Activated CD8-positive, alpha-beta memory T cell treated with anti-CD3 and anti-CD28 coated beads, Interleukin-2, amount 10 ng/mL, durations not matched to agents 7 days and 5 days (primary cell): ENCODE results near the gene TAF4. TPM values are rescaled to one million over a fixed set of nuclear protein-coding genes. Genes with fewer than 3 reads are reported as not detected.
"Not testable (repeated sequence)": the region's sequence is repeated elsewhere in the genome, so short reads cannot be mapped to it uniquely, and the experiment has no call there.

Experiments used
- ATAC-seq: fragments of 150-1000 bp; cut with Tn5 transposase; one replicate; pipeline ENCODE4 v1.10.0; 2021; ENCODE audit warnings: moderate library complexity
- CTCF ChIA-PET: fragments of 350-600 bp; sonication (Branson Sonifier 250); formaldehyde crosslinking; loops from one replicate; lab custom pipeline; 2021; ENCODE audit warnings: antibody characterized with exemption; lab: Charles Lee
- DNase-seq: peaks from one replicate; pipeline ENCODE4 v3.0.0-alpha.2; 2020
- H3K27ac Mint-ChIP-seq: one replicate; pipeline ENCODE4 v1.8.0; 2021; ENCODE audit warnings: mild to moderate bottlenecking, mixed read lengths
- H3K27me3 Mint-ChIP-seq: one replicate; pipeline ENCODE4 v1.8.0; 2021; ENCODE audit warnings: mixed read lengths
- H3K36me3 Mint-ChIP-seq: one replicate; pipeline ENCODE4 v1.8.0; 2021; ENCODE audit warnings: mild to moderate bottlenecking, mixed read lengths
- H3K4me1 Mint-ChIP-seq: one replicate; pipeline ENCODE4 v1.8.0; 2021; ENCODE audit warnings: mixed read lengths
- H3K4me3 Mint-ChIP-seq: one replicate; pipeline ENCODE4 v1.8.0; 2021; ENCODE audit warnings: mild to moderate bottlenecking, moderate library complexity, mixed read lengths
- H3K9me3 Mint-ChIP-seq: one replicate; pipeline ENCODE4 v1.8.0; 2022; ENCODE audit warnings: low read depth, mixed read lengths
- total RNA-seq, 2 experiments: library from RNA; stranded (reverse); gene quantifications; one replicate each; pipeline ENCODE4 v1.2.3, GENCODE V29; 2021

The TAF4 gene
- total RNA-seq, 2 experiments from 2014 or later = 21.1 to 24.2 TPM

DNA sequence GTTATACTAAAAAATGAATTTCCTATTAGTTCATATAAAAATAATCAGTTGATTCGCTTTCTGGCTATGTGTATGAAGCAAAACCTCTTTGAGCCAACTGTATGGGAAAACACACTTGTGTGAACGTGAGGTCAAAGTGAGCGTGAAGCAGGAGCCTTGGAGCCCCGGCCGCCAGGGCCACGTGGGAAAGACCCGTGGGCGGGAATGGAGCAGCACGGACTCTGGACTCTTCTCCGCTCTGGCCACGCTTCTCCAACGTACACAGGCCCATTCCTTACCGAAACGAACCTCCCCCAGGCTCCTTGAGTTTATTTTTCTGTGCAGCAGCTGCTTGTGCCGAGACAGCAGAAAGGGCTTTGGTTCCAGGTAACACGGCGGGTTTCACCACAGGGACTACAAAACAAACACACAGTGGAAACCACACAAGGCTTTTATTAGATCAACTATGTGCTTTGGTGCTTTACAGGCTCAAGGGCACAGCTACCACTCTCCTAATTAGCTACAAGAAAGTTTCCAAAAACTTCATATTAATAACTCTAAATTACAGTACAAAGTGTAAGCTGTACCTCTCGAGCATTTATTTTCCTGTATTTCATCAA is 62.7 kb downstream of the TAF4 start:
- H3K9me3 Mint-ChIP-seq = no peaks in the 10 kb centered on the region
- no peaks in the 10 kb centered on the region for H3K4me1 Mint-ChIP-seq
- DNase-seq (no peak), ATAC-seq (no peak)
- no peak overlapping the region for H3K4me3 Mint-ChIP-seq
- CTCF ChIA-PET = no interaction called here
- H3K36me3 Mint-ChIP-seq = peaks cover 7% of the 10 kb centered on the region
- no peak overlapping the region for H3K27ac Mint-ChIP-seq
- H3K27me3 Mint-ChIP-seq = no peaks in the 10 kb centered on the region

DNA sequence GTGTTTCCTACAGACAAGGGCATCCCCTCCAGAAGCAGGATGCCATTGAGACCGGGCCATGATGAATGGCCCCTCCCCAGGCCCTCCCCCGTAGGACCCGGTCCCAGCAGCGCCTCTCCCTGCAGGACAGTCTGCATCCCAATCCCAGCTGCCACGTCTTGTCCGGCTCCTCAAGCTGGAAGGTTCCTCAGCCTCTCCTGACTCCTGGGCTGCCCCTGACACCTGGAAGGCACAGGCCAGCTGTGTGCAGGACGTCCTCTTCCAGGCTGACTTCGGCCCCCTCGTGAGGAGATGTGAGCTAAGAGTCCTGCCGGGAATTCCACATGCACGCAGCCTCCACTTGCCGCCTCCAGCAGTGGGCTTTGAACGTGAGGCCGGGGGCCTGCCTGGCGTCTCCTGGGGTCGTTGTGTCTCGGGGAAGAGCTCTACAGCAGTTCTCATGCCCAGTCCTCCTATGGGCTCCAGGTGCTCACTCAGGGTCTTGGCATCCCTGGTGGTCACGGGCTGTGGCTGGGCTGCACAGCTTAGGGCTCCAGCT is 64.4 kb downstream of the TAF4 start:
- H3K27me3 Mint-ChIP-seq = no peaks in the 10 kb centered on the region

DNA sequence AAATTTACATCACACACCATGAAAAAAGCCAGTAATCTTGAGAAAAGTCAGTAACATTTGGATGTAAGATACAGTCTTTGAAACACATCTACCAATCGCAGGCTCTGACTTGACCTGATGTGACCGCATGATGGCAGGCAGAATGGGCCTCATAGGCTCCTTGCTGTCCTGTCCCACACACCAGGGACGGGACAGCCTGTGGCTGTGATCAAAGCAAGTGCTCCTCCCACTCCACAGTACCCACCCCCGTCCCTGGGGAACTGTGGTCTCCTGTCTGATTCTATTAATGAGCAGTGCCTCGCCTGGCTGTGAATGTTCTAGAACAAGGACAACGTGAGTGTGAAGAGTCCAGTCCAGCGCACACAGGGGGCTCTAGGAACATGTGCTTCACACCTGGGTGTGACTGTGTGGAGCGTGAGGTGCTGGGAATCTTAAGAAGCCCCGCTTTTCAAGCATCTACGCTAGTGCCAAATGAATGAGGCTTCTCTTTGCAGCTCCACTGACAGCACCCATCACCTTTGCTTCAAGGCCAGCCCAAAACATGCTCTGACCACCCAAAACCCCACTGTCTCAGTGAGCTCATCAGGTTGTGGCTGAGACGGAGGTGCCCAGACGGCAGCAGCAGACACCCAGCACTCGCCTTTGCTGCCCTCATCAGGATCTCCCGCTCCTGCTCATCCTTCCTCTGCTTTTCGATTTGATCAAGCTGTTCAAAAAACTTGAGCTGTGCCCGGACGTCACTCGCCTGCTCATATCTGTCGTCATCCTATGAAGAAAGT is 67.1 kb downstream of the TAF4 start:
- H3K9me3 Mint-ChIP-seq = no peaks in the 10 kb centered on the region
- H3K36me3 Mint-ChIP-seq = peaks cover 30% of the 10 kb centered on the region
- H3K27ac Mint-ChIP-seq = no peak overlapping the region
- H3K4me1 Mint-ChIP-seq = no peaks in the 10 kb centered on the region
- CTCF ChIA-PET = no interaction called here
- H3K4me3 Mint-ChIP-seq = no peak overlapping the region
- DNase-seq (no peak), ATAC-seq (no peak)
- H3K27me3 Mint-ChIP-seq = no peaks in the 10 kb centered on the region

More for the DNA sequence above, 64.4 kb downstream of the TAF4 start:
- no peak for ATAC-seq
- DNase-seq = no peak
- CTCF ChIA-PET = no interaction called here
- Mint-ChIP-seq H3K4me1 (no peaks in the 10 kb centered on the region), H3K36me3 (peaks cover 11% of the 10 kb centered on the region), H3K9me3 (no peaks in the 10 kb centered on the region), H3K27ac (no peak overlapping the region), H3K4me3 (no peak overlapping the region)

GRCh38 chr20:61997891-61998290 is 67.8 kb downstream of the TAF4 start:
- peaks cover 2% of the 10 kb centered on the region for H3K9me3 Mint-ChIP-seq
- CTCF ChIA-PET = no interaction called here
- ATAC-seq (no peak), DNase-seq (no peak)
- no peaks in the 10 kb centered on the region for H3K4me1 Mint-ChIP-seq
- H3K36me3 Mint-ChIP-seq = peaks cover 34% of the 10 kb centered on the region
- H3K4me3 Mint-ChIP-seq = no peak overlapping the region
- H3K27me3 Mint-ChIP-seq = no peaks in the 10 kb centered on the region
- no peak overlapping the region for H3K27ac Mint-ChIP-seq

DNA sequence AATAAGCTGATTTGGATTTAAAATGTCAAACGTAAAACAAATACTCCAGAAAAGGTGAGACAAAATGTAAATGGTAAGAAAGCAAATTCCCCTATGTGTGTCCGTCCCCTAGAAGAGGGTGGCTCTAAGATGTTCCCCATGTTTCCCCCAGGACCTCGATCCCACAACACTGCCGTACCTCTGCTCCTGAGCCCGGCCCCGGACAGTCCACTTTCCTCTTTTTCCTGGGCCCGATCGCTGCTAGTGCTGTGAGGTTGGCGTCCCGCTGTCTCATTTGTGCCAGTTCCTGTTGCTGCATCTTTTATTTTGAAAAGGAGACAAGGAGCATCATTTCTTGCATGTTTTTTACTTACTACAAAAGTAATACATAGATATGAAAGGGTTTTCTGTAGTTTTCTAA is 68.3 kb downstream of the TAF4 start:
- ATAC-seq = no peak
- no peak for DNase-seq
- Mint-ChIP-seq H3K27me3 (no peaks in the 10 kb centered on the region), H3K27ac (no peak overlapping the region), H3K4me3 (no peak overlapping the region), H3K4me1 (no peaks in the 10 kb centered on the region), H3K9me3 (peaks cover 3% of the 10 kb centered on the region), H3K36me3 (peaks cover 39% of the 10 kb centered on the region)
- CTCF ChIA-PET = no interaction called here

- ATAC-seq = no peak
- no peaks in the 10 kb centered on the region for H3K4me1 Mint-ChIP-seq
Observed at GRCh38 chr20:61994546-61994945, 71.1 kb downstream of the TAF4 start.

DNA sequence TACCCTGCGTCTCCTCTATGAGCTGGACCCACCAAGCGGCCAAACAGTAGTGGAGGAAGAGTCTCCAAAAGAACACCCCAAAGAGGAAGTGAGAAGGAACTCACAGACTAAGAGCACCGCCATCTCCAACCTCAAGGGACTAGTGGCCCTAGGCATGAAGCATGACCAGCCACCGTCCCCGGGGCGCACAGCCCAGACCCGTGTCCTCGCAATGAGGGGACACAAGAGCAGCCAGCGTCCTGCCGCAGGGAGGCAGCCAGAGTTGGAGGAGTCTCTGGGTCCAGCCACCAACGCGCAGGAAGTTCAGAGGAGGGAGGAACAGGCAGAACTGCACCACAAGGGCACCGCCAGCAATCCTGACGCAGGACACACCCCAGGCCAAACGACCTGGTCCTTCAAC is 72.6 kb downstream of the TAF4 start:
- ATAC-seq = no peak

More at GRCh38 chr20:61994546-61994945, 71.1 kb downstream of the TAF4 start:
- no peak overlapping the region for H3K4me3 Mint-ChIP-seq
- peaks cover 65% of the 10 kb centered on the region for H3K36me3 Mint-ChIP-seq
- no peak for DNase-seq
- no peaks in the 10 kb centered on the region for H3K27me3 Mint-ChIP-seq
- no peak overlapping the region for H3K27ac Mint-ChIP-seq
- CTCF ChIA-PET = no interaction called here
- H3K9me3 Mint-ChIP-seq = peaks cover 12% of the 10 kb centered on the region

GRCh38 chr20:61991476-61991875 is 74.2 kb downstream of the TAF4 start:
- Mint-ChIP-seq H3K9me3 (peaks cover 14% of the 10 kb centered on the region), H3K27ac (no peak overlapping the region), H3K4me1 (no peaks in the 10 kb centered on the region), H3K36me3 (peaks cover 82% of the 10 kb centered on the region), H3K27me3 (no peaks in the 10 kb centered on the region), H3K4me3 (no peak overlapping the region)
- DNase-seq (no peak), ATAC-seq (no peak)
- CTCF ChIA-PET = no interaction called here

More for the DNA sequence above, 72.6 kb downstream of the TAF4 start:
- Mint-ChIP-seq H3K4me1 (no peaks in the 10 kb centered on the region), H3K27ac (no peak overlapping the region), H3K9me3 (peaks cover 14% of the 10 kb centered on the region), H3K27me3 (no peaks in the 10 kb centered on the region), H3K36me3 (peaks cover 74% of the 10 kb centered on the region), H3K4me3 (no peak overlapping the region)
- CTCF ChIA-PET = no interaction called here
- no peak for DNase-seq

GRCh38 chr20:61990484-61990883 is 75.2 kb downstream of the TAF4 start:
- peaks cover 83% of the 10 kb centered on the region for H3K36me3 Mint-ChIP-seq
- ATAC-seq = no peak
- no peaks in the 10 kb centered on the region for H3K4me1 Mint-ChIP-seq
- CTCF ChIA-PET = no interaction called here
- no peaks in the 10 kb centered on the region for H3K27me3 Mint-ChIP-seq
- no peak for DNase-seq
- H3K27ac Mint-ChIP-seq = no peak overlapping the region
- no peak overlapping the region for H3K4me3 Mint-ChIP-seq
- H3K9me3 Mint-ChIP-seq = peaks cover 14% of the 10 kb centered on the region

DNA sequence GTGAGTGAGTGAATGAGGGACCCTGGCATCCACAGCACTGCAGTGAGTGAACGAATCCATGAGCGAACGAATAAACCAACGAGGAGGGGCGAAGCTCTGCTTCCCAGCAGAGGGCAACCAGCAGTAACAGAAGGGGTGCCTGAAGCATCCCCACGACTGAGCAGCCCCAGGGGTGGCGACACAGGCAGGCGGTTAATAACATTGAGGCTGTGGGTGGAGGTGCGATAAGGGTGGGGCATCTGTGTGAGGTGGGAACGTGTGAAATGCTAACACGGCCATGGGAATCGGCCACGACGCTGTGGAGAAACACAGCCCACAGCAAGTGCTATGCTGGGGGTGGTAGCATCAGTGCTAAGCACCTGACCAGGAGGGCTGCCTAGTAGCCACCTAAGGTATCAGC is 75.9 kb downstream of the TAF4 start:
- Mint-ChIP-seq H3K9me3 (peaks cover 14% of the 10 kb centered on the region), H3K4me3 (no peak overlapping the region), H3K27me3 (no peaks in the 10 kb centered on the region), H3K27ac (no peak overlapping the region), H3K4me1 (no peaks in the 10 kb centered on the region), H3K36me3 (peaks cover 81% of the 10 kb centered on the region)
- CTCF ChIA-PET = no interaction called here
- DNase-seq = no peak
- ATAC-seq = no peak

- Mint-ChIP-seq H3K27me3 (no peaks in the 10 kb centered on the region), H3K9me3 (peaks cover 19% of the 10 kb centered on the region), H3K36me3 (peaks cover 82% of the 10 kb centered on the region), H3K4me3 (no peak overlapping the region), H3K4me1 (no peaks in the 10 kb centered on the region), H3K27ac (no peak overlapping the region)
- no peak for ATAC-seq
- no peak for DNase-seq
- CTCF ChIA-PET = no interaction called here
Observed at GRCh38 chr20:61988665-61989064, 77.0 kb downstream of the TAF4 start.

- H3K27me3 Mint-ChIP-seq = no peaks in the 10 kb centered on the region
- H3K36me3 Mint-ChIP-seq = peaks cover 77% of the 10 kb centered on the region
- peaks cover 19% of the 10 kb centered on the region for H3K9me3 Mint-ChIP-seq
- DNase-seq (no peak), ATAC-seq (no peak)
- peaks cover 1% of the 10 kb centered on the region for H3K4me1 Mint-ChIP-seq
- H3K27ac Mint-ChIP-seq = no peak overlapping the region
- H3K4me3 Mint-ChIP-seq = no peak overlapping the region
- CTCF ChIA-PET = no interaction called here
Observed at GRCh38 chr20:61986762-61987321, 78.8 kb downstream of the TAF4 start.

- CTCF ChIA-PET = no interaction called here
- ATAC-seq = no peak
- Mint-ChIP-seq H3K36me3 (peaks cover 74% of the 10 kb centered on the region), H3K4me1 (peaks cover 5% of the 10 kb centered on the region), H3K27ac (no peak overlapping the region), H3K9me3 (peaks cover 20% of the 10 kb centered on the region), H3K27me3 (no peaks in the 10 kb centered on the region), H3K4me3 (no peak overlapping the region)
- no peak for DNase-seq
Observed at GRCh38 chr20:61985096-61985495, 80.6 kb downstream of the TAF4 start.

DNA sequence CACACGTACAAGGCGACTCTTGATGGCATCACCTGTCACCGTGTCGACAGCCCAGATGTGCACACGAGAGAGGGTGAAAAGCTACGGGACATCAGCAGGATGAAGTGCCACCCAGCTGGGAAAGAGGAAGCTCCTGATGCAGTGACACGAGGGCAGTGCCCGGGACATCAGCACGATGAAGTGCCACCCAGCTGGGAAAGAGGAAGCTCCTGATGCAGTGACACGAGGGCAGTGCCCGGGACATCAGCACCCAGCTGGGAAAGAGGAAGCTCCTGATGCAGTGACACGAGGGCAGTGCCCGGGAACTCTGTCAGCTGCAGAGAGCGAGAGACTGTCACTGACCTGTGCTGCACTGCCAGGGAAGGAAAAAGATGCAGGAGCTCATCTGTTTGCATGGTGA is 81.2 kb downstream of the TAF4 start:
- H3K4me1 Mint-ChIP-seq, DNase-seq, ATAC-seq, H3K27me3 Mint-ChIP-seq, H3K27ac Mint-ChIP-seq, H3K4me3 Mint-ChIP-seq, CTCF ChIA-PET: not testable (repeated sequence)
- Mint-ChIP-seq H3K36me3 (peaks cover 69% of the 10 kb centered on the region), H3K9me3 (peaks cover 17% of the 10 kb centered on the region)
